Trophoblast cell (in vitro differentiated cells and primary cell): ENCODE data around the gene PDZK1.
"Not testable (repeated sequence)": the region's sequence is repeated elsewhere in the genome, so short reads cannot be mapped to it uniquely, and the experiment has no call there.

Experiments
- DNase-seq, 2 donors: peaks; one replicate each; pipeline ENCODE4 v3.0.0-alpha.2; 2016
- H2AFZ ChIP-seq: 2 replicates; pipeline ENCODE4 v1.6.1; 2013; ENCODE audit warnings: low read length, moderate library complexity, mild to moderate bottlenecking; ENCODE audit not compliant: insufficient read depth, poor library complexity
- H2AK5ac ChIP-seq: 2 replicates; pipeline ENCODE4 v1.6.1; 2013; ENCODE audit warnings: mild to moderate bottlenecking, low read length
- H2BK120ac ChIP-seq: 2 replicates; pipeline ENCODE4 v1.6.1; 2013; ENCODE audit warnings: low read length, mild to moderate bottlenecking, moderate library complexity; ENCODE audit not compliant: insufficient read depth, poor library complexity
- H2BK12ac ChIP-seq: 2 replicates; pipeline ENCODE4 v1.6.1; 2013; ENCODE audit warnings: mild to moderate bottlenecking, low read length, moderate library complexity
- H2BK5ac ChIP-seq: 2 replicates; pipeline ENCODE4 v1.6.1; 2013; ENCODE audit warnings: low read length, low read depth, moderate library complexity, mild to moderate bottlenecking; ENCODE audit not compliant: poor library complexity
- H3K14ac ChIP-seq: 2 replicates; pipeline ENCODE4 v1.6.1; 2013; ENCODE audit warnings: mild to moderate bottlenecking, low read length
- H3K18ac ChIP-seq: 2 replicates; pipeline ENCODE4 v1.6.1; 2013; ENCODE audit warnings: mild to moderate bottlenecking, low read length
- H3K23ac ChIP-seq: 2 replicates; pipeline ENCODE4 v1.6.1; 2013; ENCODE audit warnings: low read length
- H3K27ac ChIP-seq: 2 replicates; pipeline ENCODE4 v1.5.1; 2013; ENCODE audit warnings: low read depth, mild to moderate bottlenecking, inconsistent platforms, low read length, moderate library complexity
- H3K27me3 ChIP-seq: 2 replicates; pipeline ENCODE4 v1.6.1; 2013; ENCODE audit warnings: inconsistent platforms, mild to moderate bottlenecking, low read length, moderate library complexity; ENCODE audit not compliant: insufficient read depth
- H3K36me3 ChIP-seq, 2 experiments: 1 replicate in 1 of 2; 2 replicates in 1 of 2; pipeline ENCODE4 v1.6.1; 2013; ENCODE audit warnings: low read length in 2 of 2, mild to moderate bottlenecking in 2 of 2, moderate library complexity in 1 of 2; ENCODE audit not compliant: insufficient read depth in 2 of 2, control insufficient read depth in 1 of 2
- H3K4ac ChIP-seq: 2 replicates; pipeline ENCODE4 v1.6.1; 2013; ENCODE audit warnings: low read depth, mild to moderate bottlenecking, low read length, moderate library complexity
- H3K4me1 ChIP-seq, 2 experiments: 1 replicate in 1 of 2; 2 replicates in 1 of 2; pipeline ENCODE4 v1.6.1; 2013; ENCODE audit warnings: low read length in 2 of 2, mild to moderate bottlenecking in 2 of 2, moderate library complexity in 1 of 2; ENCODE audit not compliant: insufficient read depth in 2 of 2, control insufficient read depth in 1 of 2
- H3K4me2 ChIP-seq: 2 replicates; pipeline ENCODE4 v1.6.1; 2013; ENCODE audit warnings: inconsistent platforms, mild to moderate bottlenecking, low read length, moderate library complexity
- H3K4me3 ChIP-seq: 2 replicates; pipeline ENCODE4 v1.5.1; 2013; ENCODE audit warnings: mild to moderate bottlenecking, low read depth, low read length, inconsistent platforms
- H3K79me1 ChIP-seq: one replicate; pipeline ENCODE4 v1.6.1; 2013; ENCODE audit warnings: low read length
- H3K79me2 ChIP-seq: 2 replicates; pipeline ENCODE4 v1.6.1; 2013; ENCODE audit warnings: low read length, mild to moderate bottlenecking; ENCODE audit not compliant: control insufficient read depth, insufficient read depth, poor library complexity
- H3K9ac ChIP-seq: 2 replicates; pipeline ENCODE4 v1.6.1; 2013; ENCODE audit warnings: mild to moderate bottlenecking, low read length
- H3K9me3 ChIP-seq: 2 replicates; pipeline ENCODE4 v1.6.1; 2013; ENCODE audit warnings: low read depth, mild to moderate bottlenecking, control low read depth, inconsistent platforms, low read length; ENCODE audit not compliant: insufficient read depth
- H4K12ac ChIP-seq: 2 replicates; pipeline ENCODE4 v1.6.1; 2013; ENCODE audit warnings: low read depth, mild to moderate bottlenecking, low read length, moderate library complexity
- H4K8ac ChIP-seq: 2 replicates; pipeline ENCODE4 v1.6.1; 2013; ENCODE audit warnings: low read depth, mild to moderate bottlenecking, low read length, moderate library complexity
- H4K91ac ChIP-seq: one replicate; pipeline ENCODE4 v1.6.1; 2013; ENCODE audit warnings: low read depth, mild to moderate bottlenecking, low read length, moderate library complexity
- WGBS: extraction: QIAGEN DNeasy Blood & Tissue Kit; methylation state at CpG from one replicate; pipeline ENCODE4 v1.1.7; 2013; ENCODE audit warnings: missing lambda C conversion rate; ENCODE audit not compliant: insufficient read length, insufficient coverage; ENCODE audit errors: extremely low coverage; 5-methylcytosine and 5-hydroxymethylcytosine counted together

PDZK1 gene

DNA sequence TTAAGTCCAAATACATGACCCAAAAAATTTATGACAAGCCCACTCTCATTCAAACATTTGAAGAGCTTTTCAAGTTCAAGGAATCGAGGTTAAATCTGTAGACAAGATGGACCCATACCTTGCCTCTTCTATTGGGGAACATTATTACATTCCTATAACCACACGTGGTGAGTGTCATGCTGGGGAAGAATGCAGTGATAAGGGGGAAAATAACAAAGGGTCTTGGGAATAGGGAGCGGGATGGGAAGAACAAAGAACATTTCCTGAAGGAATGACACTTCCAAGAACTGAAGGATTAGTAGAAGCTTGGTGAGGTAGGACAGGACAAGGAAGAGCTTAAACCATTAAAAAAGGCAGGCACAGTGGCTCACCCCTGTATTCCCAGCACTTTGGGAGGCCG lies 18.8 kb downstream of the PDZK1 start:
- H2BK12ac ChIP-seq = no peak overlapping the region
- H2BK120ac ChIP-seq = no peak overlapping the region
- peaks cover 2% of the 10 kb centered on the region for H3K9me3 ChIP-seq
- H4K12ac ChIP-seq = no peak overlapping the region
- WGBS = no CpG with 5 or more reads among the region's 4 CpGs
- no peak overlapping the region for H4K91ac ChIP-seq
- H3K14ac ChIP-seq = no peak overlapping the region
- no peak overlapping the region for H2BK5ac ChIP-seq
- DNase-seq = no peak
- H2AFZ ChIP-seq = no peak overlapping the region
- H3K4me2 ChIP-seq = no peak overlapping the region
- H3K79me2 ChIP-seq = peaks cover 1% of the 10 kb centered on the region
- H3K36me3 ChIP-seq = peaks cover 6 to 10% of the 10 kb centered on the region in 2 experiments
- H2AK5ac ChIP-seq = no peak overlapping the region
- H3K4me1 ChIP-seq = peaks cover 3 to 17% of the 10 kb centered on the region in 2 experiments
- no peak overlapping the region for H3K18ac ChIP-seq
- H3K23ac ChIP-seq = no peak overlapping the region
- H3K79me1 ChIP-seq = peaks cover 21% of the 10 kb centered on the region
- no peak overlapping the region for H3K4me3 ChIP-seq
- no peak overlapping the region for H3K27ac ChIP-seq
- H3K27me3 ChIP-seq = no peaks in the 10 kb centered on the region
- no peak overlapping the region for H3K4ac ChIP-seq
- H4K8ac ChIP-seq = no peak overlapping the region
- no peak overlapping the region for H3K9ac ChIP-seq

- not testable (repeated sequence) for H2BK5ac ChIP-seq, H3K9me3 ChIP-seq, H4K8ac ChIP-seq, H4K12ac ChIP-seq, H3K27ac ChIP-seq, H2AFZ ChIP-seq, H3K27me3 ChIP-seq, H3K23ac ChIP-seq, H4K91ac ChIP-seq, H3K18ac ChIP-seq, H3K79me2 ChIP-seq, H3K14ac ChIP-seq, H3K36me3 ChIP-seq, H2BK120ac ChIP-seq, H3K4me3 ChIP-seq, DNase-seq, H3K9ac ChIP-seq, H3K4me2 ChIP-seq, H3K4ac ChIP-seq, H2AK5ac ChIP-seq, H2BK12ac ChIP-seq
- Histone ChIP-seq H3K4me1 (peaks cover 3 to 12% of the 10 kb centered on the region in 2 experiments), H3K79me1 (peaks cover 14% of the 10 kb centered on the region)
- WGBS = no CpG with 5 or more reads among the region's 1 CpG
These were observed 21.1 kb downstream of the PDZK1 start for GRCh38 chr1:145686078-145686477.

GRCh38 chr1:145684858-145685257 lies 22.3 kb downstream of the PDZK1 start:
- H3K27me3 ChIP-seq, H3K4me3 ChIP-seq, H2BK5ac ChIP-seq, H3K14ac ChIP-seq, H3K4ac ChIP-seq, H3K23ac ChIP-seq, DNase-seq, H3K79me2 ChIP-seq, H4K91ac ChIP-seq, H3K9me3 ChIP-seq, H3K18ac ChIP-seq, H3K36me3 ChIP-seq, H3K27ac ChIP-seq, H2AFZ ChIP-seq, H2BK12ac ChIP-seq, H4K8ac ChIP-seq, H4K12ac ChIP-seq, H3K79me1 ChIP-seq, H3K9ac ChIP-seq, H2BK120ac ChIP-seq, H3K4me2 ChIP-seq, H2AK5ac ChIP-seq, H3K4me1 ChIP-seq: not testable (repeated sequence)
- no CpG with 5 or more reads among the region's 3 CpGs for WGBS

GRCh38 chr1:145673217-145673616 lies 34.0 kb downstream of the PDZK1 start:
- not testable (repeated sequence) for H2BK12ac ChIP-seq, H3K23ac ChIP-seq, H3K4me2 ChIP-seq, H4K91ac ChIP-seq, H3K79me1 ChIP-seq, H4K8ac ChIP-seq, H3K4me3 ChIP-seq, H3K14ac ChIP-seq, H2AK5ac ChIP-seq, H3K27me3 ChIP-seq, H2BK120ac ChIP-seq, H2BK5ac ChIP-seq, H3K4me1 ChIP-seq, H3K36me3 ChIP-seq, H3K9me3 ChIP-seq, DNase-seq, H3K9ac ChIP-seq, H3K27ac ChIP-seq, H3K18ac ChIP-seq, H4K12ac ChIP-seq, H2AFZ ChIP-seq, H3K79me2 ChIP-seq, H3K4ac ChIP-seq
- WGBS = no CpG with 5 or more reads among the region's 1 CpG
